BLaER1 treated with 17β-estradiol and CSF1 and Interleukin-3, amounts not matched to agents 10 nM and 100 nM (cell line): ENCODE data around the gene DLG5.

Experiments used
- H3K27ac ChIP-seq, 11 experiments: shearing (Covaris generic); formaldehyde crosslinking; 2 replicates each; pipeline ENCODE4 v1.8.1; 2022
- H3K27me3 ChIP-seq, 11 experiments: shearing (Covaris generic); formaldehyde crosslinking; 2 replicates each; pipeline ENCODE4 v1.8.1; 2022
- H3K36me3 ChIP-seq, 11 experiments: shearing (Covaris generic); formaldehyde crosslinking; 2 replicates each; pipeline ENCODE4 v1.8.1; 2022
- H3K4me1 ChIP-seq, 10 experiments: shearing (Covaris generic); formaldehyde crosslinking; 2 replicates each; pipeline ENCODE4 v1.8.1; 2022
- H3K4me2 ChIP-seq, 11 experiments: shearing (Covaris generic); formaldehyde crosslinking; 2 replicates each; pipeline ENCODE4 v1.8.1; 2022
- H3K4me3 ChIP-seq, 10 experiments: shearing (Covaris generic); formaldehyde crosslinking; 2 replicates each; pipeline ENCODE4 v1.8.1; 2022
- H3K9ac ChIP-seq, 11 experiments: shearing (Covaris generic); formaldehyde crosslinking; 2 replicates each; pipeline ENCODE4 v1.8.1; 2022
- H3K9me3 ChIP-seq, 11 experiments: shearing (Covaris generic); formaldehyde crosslinking; replicated peaks in 1 of 11; 2 replicates each; pipeline ENCODE4 v1.8.1; 2022
- H4K20me1 ChIP-seq, 11 experiments: shearing (Covaris generic); formaldehyde crosslinking; 2 replicates each; pipeline ENCODE4 v1.8.1; 2022
- Cebpa-rat ChIP-seq, 11 experiments: shearing (Covaris generic); IDR thresholded peaks; 2 replicates each; pipeline ENCODE4 v1.8.1; 2022

DLG5 gene

DNA sequence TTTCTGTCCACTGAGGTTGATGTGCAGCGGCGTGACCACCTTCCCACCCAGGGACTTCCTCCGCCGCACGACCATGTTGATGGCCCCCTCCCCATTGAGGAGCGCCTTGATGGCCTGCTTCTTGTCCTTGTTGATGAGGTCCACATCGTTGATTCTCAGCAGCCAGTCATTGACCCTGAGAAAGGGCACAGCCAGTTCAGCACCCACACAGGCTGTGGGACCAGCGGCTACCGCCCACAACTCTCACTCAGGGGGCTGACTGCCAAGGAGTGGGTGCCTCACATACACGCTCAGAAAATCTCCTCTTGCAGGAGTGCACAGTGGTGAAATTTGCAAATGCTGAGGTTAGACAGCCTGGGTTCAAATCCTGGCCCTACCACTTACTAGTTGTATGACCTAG, 97.2 kb downstream of the DLG5 start:
- TF ChIP-seq Cebpa-rat (IDR thresholded peaks at IDR 0.05) = no peak
- Histone ChIP-seq H3K27ac (no peak overlapping the region), H3K4me2 (no peak overlapping the region), H3K9ac (no peak overlapping the region), H3K27me3 (no peaks in the 10 kb centered on the region), H4K20me1 (peaks cover 0 to 23% (median 11%) of the 10 kb centered on the region in 11 experiments; a peak in 13 of 22 replicates), H3K4me1 (peaks cover 0 to 5% (median 3%) of the 10 kb centered on the region in 10 experiments; a peak in 16 of 20 replicates), H3K36me3 (peaks cover 34 to 82% (median 49%) of the 10 kb centered on the region in 11 experiments; a peak in 21 of 22 replicates), H3K9me3 (no peaks in the 10 kb centered on the region), H3K4me3 (no peak overlapping the region)

GRCh38 chr10:77828377-77828776, 98.2 kb downstream of the DLG5 start:
- no peak overlapping the region for H3K27ac ChIP-seq
- H3K36me3 ChIP-seq = peaks cover 32 to 80% (median 46%) of the 10 kb centered on the region in 11 experiments; a peak in 21 of 22 replicates
- peak in 1 of 11 experiments; percentile 38; a peak in 1 of 22 replicates for TF ChIP-seq Cebpa-rat (IDR thresholded peaks at IDR 0.05)

GRCh38 chr10:77827366-77827765, 99.2 kb downstream of the DLG5 start:
- Histone ChIP-seq H3K4me1 (peaks cover 0 to 1% (median under 1%) of the 10 kb centered on the region in 10 experiments; a peak in 4 of 20 replicates), H3K4me2 (no peak overlapping the region), H3K36me3 (peaks cover 23 to 70% (median 37%) of the 10 kb centered on the region in 11 experiments; a peak in 20 of 22 replicates), H3K9ac (no peak overlapping the region), H3K9me3 (no peaks in the 10 kb centered on the region), H4K20me1 (peaks cover 0 to 13% (median 0%) of the 10 kb centered on the region in 11 experiments; a peak in 5 of 22 replicates), H3K27ac (no peak overlapping the region), H3K4me3 (no peak overlapping the region), H3K27me3 (no peaks in the 10 kb centered on the region)
- TF ChIP-seq Cebpa-rat (IDR thresholded peaks at IDR 0.05) = no peak

More at GRCh38 chr10:77828377-77828776, 98.2 kb downstream of the DLG5 start:
- Histone ChIP-seq H4K20me1 (peaks cover 0 to 15% (median 4%) of the 10 kb centered on the region in 11 experiments; a peak in 9 of 22 replicates), H3K4me3 (no peak overlapping the region), H3K9me3 (no peaks in the 10 kb centered on the region), H3K9ac (no peak overlapping the region), H3K27me3 (no peaks in the 10 kb centered on the region), H3K4me2 (no peak overlapping the region), H3K4me1 (no peaks in the 10 kb centered on the region)

DNA sequence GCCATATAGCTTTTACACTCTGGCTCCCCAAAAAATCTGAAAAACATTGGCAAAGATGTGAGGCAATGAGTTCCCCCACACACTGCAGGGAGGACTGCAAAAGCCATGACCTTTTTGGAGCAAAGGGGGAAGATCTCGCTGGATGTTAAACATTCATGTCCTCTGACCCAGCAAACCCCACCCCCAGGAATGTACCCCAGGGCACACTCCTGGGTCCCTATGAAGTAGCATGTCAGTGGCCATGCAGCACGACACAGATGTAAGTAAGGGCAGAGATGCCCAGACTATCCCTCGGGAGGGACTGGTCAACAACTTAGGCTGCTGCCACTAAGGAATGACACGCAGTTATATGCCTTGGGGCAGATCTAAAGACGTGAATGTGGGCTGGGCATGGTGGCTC, 100.6 kb downstream of the DLG5 start:
- no peak overlapping the region for H3K27ac ChIP-seq
- TF ChIP-seq Cebpa-rat (IDR thresholded peaks at IDR 0.05) = no peak
- H3K4me3 ChIP-seq = no peak overlapping the region
- H3K9ac ChIP-seq = no peak overlapping the region
- H3K4me1 ChIP-seq = peaks cover 7 to 15% (median 14%) of the 10 kb centered on the region in 10 experiments; a peak in 18 of 20 replicates
- H4K20me1 ChIP-seq = peaks cover 0 to 18% (median 4%) of the 10 kb centered on the region in 11 experiments; a peak in 9 of 22 replicates
- H3K9me3 ChIP-seq = no peaks in the 10 kb centered on the region
- peaks cover 17 to 58% (median 31%) of the 10 kb centered on the region in 11 experiments; a peak in 19 of 22 replicates for H3K36me3 ChIP-seq
- no peak overlapping the region for H3K4me2 ChIP-seq
- no peaks in the 10 kb centered on the region for H3K27me3 ChIP-seq

GRCh38 chr10:77824908-77825307, 101.6 kb downstream of the DLG5 start:
- H3K9ac ChIP-seq = no peak overlapping the region
- no peaks in the 10 kb centered on the region for H3K9me3 ChIP-seq
- no peak overlapping the region for H3K27ac ChIP-seq
- H3K36me3 ChIP-seq = peaks cover 8 to 47% (median 22%) of the 10 kb centered on the region in 11 experiments; a peak in 17 of 22 replicates
- no peak overlapping the region for H3K4me2 ChIP-seq
- no peaks in the 10 kb centered on the region for H3K27me3 ChIP-seq
- no peak overlapping the region for H3K4me3 ChIP-seq
- no peak for TF ChIP-seq Cebpa-rat (IDR thresholded peaks at IDR 0.05)
- H3K4me1 ChIP-seq = peaks cover 7 to 26% (median 25%) of the 10 kb centered on the region in 10 experiments; a peak in 18 of 20 replicates
- H4K20me1 ChIP-seq = peaks cover 0 to 17% (median 7%) of the 10 kb centered on the region in 11 experiments; a peak in 9 of 22 replicates

DNA sequence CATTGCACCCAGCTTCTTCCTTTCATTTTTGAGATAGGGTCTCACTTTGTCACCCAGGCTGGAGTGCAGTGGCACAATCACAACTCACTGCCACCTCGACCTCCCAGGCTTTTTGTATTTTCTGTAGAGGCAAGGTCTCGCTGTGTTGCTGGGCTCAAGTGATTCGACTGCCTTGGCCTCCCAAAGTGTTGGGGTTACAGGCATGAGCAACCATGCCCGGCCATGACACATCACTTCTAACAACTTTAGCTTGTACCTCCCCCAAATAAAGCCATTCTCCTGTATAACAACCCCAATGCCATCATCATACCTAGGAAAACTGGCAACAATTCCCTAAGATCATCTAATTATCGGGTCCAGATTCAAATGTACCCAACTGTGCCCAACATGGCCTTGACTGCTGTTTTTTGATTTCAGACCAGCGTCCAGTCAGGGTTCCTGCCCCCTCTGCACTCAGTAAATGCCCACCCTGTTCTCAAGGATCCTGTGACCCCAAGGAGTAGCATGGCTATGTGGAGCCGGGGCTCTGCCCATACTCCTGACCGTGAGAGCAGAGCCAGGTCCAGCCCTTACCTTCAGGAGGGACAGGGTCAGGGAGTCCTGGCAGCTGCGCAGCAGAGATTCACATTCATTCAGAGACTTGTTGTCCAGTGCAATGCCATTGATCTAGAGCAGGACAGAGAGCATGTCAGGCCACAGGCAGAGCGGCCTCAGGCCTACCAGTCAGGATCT, 102.6 kb downstream of the DLG5 start:
- H3K9ac ChIP-seq = no peak overlapping the region
- H3K4me1 ChIP-seq = peaks cover 7 to 34% (median 32%) of the 10 kb centered on the region in 10 experiments; a peak in 18 of 20 replicates
- TF ChIP-seq Cebpa-rat (IDR thresholded peaks at IDR 0.05) = no peak
- no peak overlapping the region for H3K4me3 ChIP-seq
- no peaks in the 10 kb centered on the region for H3K27me3 ChIP-seq
- H3K36me3 ChIP-seq = peaks cover 7 to 47% (median 21%) of the 10 kb centered on the region in 11 experiments; a peak in 20 of 22 replicates
- H3K4me2 ChIP-seq = no peak overlapping the region; a peak in 1 of 22 replicates
- H3K27ac ChIP-seq = no peak overlapping the region
- H4K20me1 ChIP-seq = peaks cover 0 to 17% (median 7%) of the 10 kb centered on the region in 11 experiments; a peak in 9 of 22 replicates
- H3K9me3 ChIP-seq = no peaks in the 10 kb centered on the region

- H3K36me3 ChIP-seq = peaks cover 16 to 48% (median 37%) of the 10 kb centered on the region in 11 experiments; a peak in 21 of 22 replicates
- H3K4me1 ChIP-seq = peaks cover 7 to 47% (median 32%) of the 10 kb centered on the region in 10 experiments; a peak in 18 of 20 replicates
Observed at GRCh38 chr10:77821551-77821950, 105.0 kb downstream of the DLG5 start.

GRCh38 chr10:77821036-77821435, 105.5 kb downstream of the DLG5 start:
- Histone ChIP-seq H3K27ac (peak overlapping the region in 1 of 11 experiments; percentile 3; a peak in 1 of 22 replicates), H3K27me3 (no peaks in the 10 kb centered on the region), H3K9me3 (no peaks in the 10 kb centered on the region), H3K4me3 (no peak overlapping the region), H3K36me3 (peaks cover 21 to 50% (median 42%) of the 10 kb centered on the region in 11 experiments; a peak in 21 of 22 replicates), H3K4me1 (peaks cover 7 to 47% (median 32%) of the 10 kb centered on the region in 10 experiments; a peak in 18 of 20 replicates), H3K4me2 (peak overlapping the region in 10 of 11 experiments; percentile 47 to 93 (median 79); a peak in 18 of 22 replicates), H4K20me1 (peaks cover 0 to 17% (median 7%) of the 10 kb centered on the region in 11 experiments; a peak in 9 of 22 replicates), H3K9ac (no peak overlapping the region; a peak in 1 of 22 replicates)
- no peak for TF ChIP-seq Cebpa-rat (IDR thresholded peaks at IDR 0.05)

More at GRCh38 chr10:77821551-77821950, 105.0 kb downstream of the DLG5 start:
- Histone ChIP-seq H4K20me1 (peaks cover 0 to 17% (median 7%) of the 10 kb centered on the region in 11 experiments; a peak in 9 of 22 replicates), H3K4me2 (peak overlapping the region; percentile 6 to 93 (median 74); a peak in 20 of 22 replicates), H3K9ac (peak overlapping the region in 5 of 11 experiments; percentile 4 to 22 (median 15); a peak in 6 of 22 replicates), H3K4me3 (no peak overlapping the region), H3K27ac (peak overlapping the region in 1 of 11 experiments; percentile 3; a peak in 1 of 22 replicates), H3K9me3 (no peaks in the 10 kb centered on the region), H3K27me3 (no peaks in the 10 kb centered on the region)
- no peak for TF ChIP-seq Cebpa-rat (IDR thresholded peaks at IDR 0.05)

- TF ChIP-seq Cebpa-rat (IDR thresholded peaks at IDR 0.05) = no peak
- Histone ChIP-seq H3K36me3 (peaks cover 26 to 57% (median 47%) of the 10 kb centered on the region in 11 experiments; a peak in 21 of 22 replicates), H3K27ac (no peak overlapping the region), H3K9ac (no peak overlapping the region), H3K9me3 (no peaks in the 10 kb centered on the region), H3K4me3 (no peak overlapping the region), H3K27me3 (no peaks in the 10 kb centered on the region), H3K4me1 (peaks cover 7 to 47% (median 32%) of the 10 kb centered on the region in 10 experiments; a peak in 18 of 20 replicates), H3K4me2 (peak overlapping the region in 10 of 11 experiments; percentile 17 to 93 (median 79); a peak in 18 of 22 replicates), H4K20me1 (peaks cover 0 to 17% (median 7%) of the 10 kb centered on the region in 11 experiments; a peak in 9 of 22 replicates)
Observed at GRCh38 chr10:77820349-77820748, 106.2 kb downstream of the DLG5 start.
